Frontal cortex (tissue), 4 donors: Measurements from ENCODE around the gene ACSS2. TPM values are rescaled to one million over a fixed set of nuclear protein-coding genes. Genes with fewer than 3 reads are reported as not detected.
A peak's percentile ranks its signal among the peaks of the same experiment; 100 is the strongest.

ENCODE experiments used
- DNase-seq, 2 donors: peaks; one replicate each; pipeline ENCODE4 v3.0.0; 2012; ENCODE audit warnings: low spot score in 2 of 2
- FAIRE-seq: peaks from 2 replicates; lab custom pipeline; 2012; peaks lifted over from hg19 to GRCh38; lab: Jason Lieb, UNC
- total RNA-seq: library from RNA; depleted of rRNA; stranded (reverse); fragments of >200 nt; gene quantifications from one replicate; pipeline ENCODE4 v1.2.3, GENCODE V29; 2014
- donor health status: control.
- donor health status: control.
- donor health status: control.

The ACSS2 gene
- total RNA-seq, 1 donor from 2014 or later: 18.3 TPM

GRCh38 chr20:34942301-34942700 is 65.9 kb downstream of the ACSS2 start:
- FAIRE-seq: no peak

GRCh38 chr20:34943808-34944567 is 67.6 kb downstream of the ACSS2 start:
- FAIRE-seq (no peak), DNase-seq (no peak)

More at GRCh38 chr20:34942301-34942700, 65.9 kb downstream of the ACSS2 start:
- no peak for DNase-seq

GRCh38 chr20:34945315-34946077 is 69.1 kb downstream of the ACSS2 start:
- DNase-seq: no peak
- FAIRE-seq: no peak

GRCh38 chr20:34946661-34947060 is 70.2 kb downstream of the ACSS2 start:
- no peak for FAIRE-seq
- no peak for DNase-seq

- DNase-seq: no peak
- FAIRE-seq: no peak
Measured at GRCh38 chr20:34947336-34947735, 70.9 kb downstream of the ACSS2 start.

- no peak for FAIRE-seq
- DNase-seq: no peak
Measured at GRCh38 chr20:34948030-34948429, 71.6 kb downstream of the ACSS2 start.

GRCh38 chr20:34949120-34949519 is 72.7 kb downstream of the ACSS2 start:
- DNase-seq (no peak), FAIRE-seq (no peak)

- DNase-seq (no peak), FAIRE-seq (no peak)
Measured at GRCh38 chr20:34951252-34951651, 74.8 kb downstream of the ACSS2 start.

GRCh38 chr20:34951652-34952051 is 75.2 kb downstream of the ACSS2 start:
- FAIRE-seq: no peak
- DNase-seq: no peak

- DNase-seq: no peak
- FAIRE-seq: no peak
Measured at GRCh38 chr20:34952671-34953070, 76.3 kb downstream of the ACSS2 start.

GRCh38 chr20:34953960-34954359 is 77.5 kb downstream of the ACSS2 start:
- FAIRE-seq (no peak), DNase-seq (no peak)

- DNase-seq: no peak
- FAIRE-seq: no peak
Measured at GRCh38 chr20:34954904-34955230, 78.5 kb downstream of the ACSS2 start.

GRCh38 chr20:34955231-34956040 is 79.0 kb downstream of the ACSS2 start, which contains the start of the genes GSS and MYH7B:
TSS of gene GSS (minus strand) at chr20:34955806. CDS start at chr20:34951852, 3,954 bp downstream.
TSS of gene MYH7B (plus strand) at chr20:34955868. CDS start at chr20:34978006, 22,138 bp downstream.
- DNase-seq (peak; percentile 78 to 93), FAIRE-seq (no peak)

GRCh38 chr20:34956041-34956458 is 79.6 kb downstream of the ACSS2 start:
- FAIRE-seq (no peak), DNase-seq (no peak)

- no peak for DNase-seq
- no peak for FAIRE-seq
Measured at GRCh38 chr20:34956751-34957472, 80.5 kb downstream of the ACSS2 start.

GRCh38 chr20:34964486-34964885 is 88.1 kb downstream of the ACSS2 start:
- FAIRE-seq: no peak

GRCh38 chr20:34965051-34965450 is 88.6 kb downstream of the ACSS2 start:
- no peak for DNase-seq
- no peak for FAIRE-seq

More at GRCh38 chr20:34964486-34964885, 88.1 kb downstream of the ACSS2 start:
- DNase-seq: no peak

- FAIRE-seq (no peak), DNase-seq (no peak)
Measured at GRCh38 chr20:34967421-34967820, 91.0 kb downstream of the ACSS2 start.

GRCh38 chr20:34968042-34968775 is 91.8 kb downstream of the ACSS2 start:
- DNase-seq: no peak
- no peak for FAIRE-seq
